NCI-H1092 treated with DMSO at 0.1 percent for 48 hours (cell line): ENCODE measurements around the gene BSN.
"Not testable (repeated sequence)": the region's sequence is repeated elsewhere in the genome, so short reads cannot be mapped to it uniquely, and the experiment has no call there.

Experiments
- DNase-seq: peaks from one replicate; lab custom pipeline; 2025; lab: John Stamatoyannopoulos, UW

The BSN gene

GRCh38 chr3:49695350-49696015, 141.2 kb downstream of the BSN start:
- not testable (repeated sequence) for DNase-seq

GRCh38 chr3:49699281-49699979, 145.2 kb downstream of the BSN start:
- DNase-seq = no peak

- DNase-seq = no peak
Observed at GRCh38 chr3:49700014-49700413, 145.7 kb downstream of the BSN start.

GRCh38 chr3:49700453-49701128, 146.3 kb downstream of the BSN start:
- DNase-seq = no peak

GRCh38 chr3:49701388-49702077, 147.3 kb downstream of the BSN start:
- no peak for DNase-seq

- no peak for DNase-seq
Observed at GRCh38 chr3:49702672-49703071, 148.4 kb downstream of the BSN start.

- peak; percentile 27 for DNase-seq
Observed at GRCh38 chr3:49703443-49703927, 149.2 kb downstream of the BSN start.

GRCh38 chr3:49703956-49704355, 149.7 kb downstream of the BSN start:
- no peak for DNase-seq

- DNase-seq = no peak
Observed at GRCh38 chr3:49704629-49705028, 150.4 kb downstream of the BSN start.

- DNase-seq = no peak
Observed at GRCh38 chr3:49705390-49705960, 151.2 kb downstream of the BSN start.

GRCh38 chr3:49706456-49707112, 152.3 kb downstream of the BSN start:
- DNase-seq = no peak

- DNase-seq = no peak
Observed at GRCh38 chr3:49707113-49707480, 152.8 kb downstream of the BSN start.

- DNase-seq = no peak
Observed at GRCh38 chr3:49709852-49710251, 155.6 kb downstream of the BSN start.

- DNase-seq = no peak
Observed at GRCh38 chr3:49711489-49711888, 157.2 kb downstream of the BSN start.

GRCh38 chr3:49712166-49712565, 157.9 kb downstream of the BSN start:
- DNase-seq = no peak

GRCh38 chr3:49712631-49713317, 158.5 kb downstream of the BSN start:
- DNase-seq = no peak

GRCh38 chr3:49713336-49714105, 159.2 kb downstream of the BSN start:
- no peak for DNase-seq

GRCh38 chr3:49714728-49715550, 160.7 kb downstream of the BSN start:
- DNase-seq = no peak

GRCh38 chr3:49715611-49716121, 161.4 kb downstream of the BSN start:
- DNase-seq = no peak
